HG03175 (cell line): ENCODE measurements around the gene GET4.

ENCODE experiments used
- ATAC-seq: cut with Tn5 transposase; IDR thresholded peaks from one replicate; pipeline ENCODE4 v1.9.1; 2021; ENCODE audit warnings: mild to moderate bottlenecking, moderate library complexity; ENCODE audit not compliant: unreplicated experiment

GET4 gene

GRCh38 chr7:897771-898376 lies 21.5 kb downstream of the GET4 start:
- no peak for ATAC-seq

- ATAC-seq: no peak
These were observed 22.1 kb downstream of the GET4 start for GRCh38 chr7:898460-898854.

GRCh38 chr7:898855-899681 lies 22.7 kb downstream of the GET4 start:
- no peak for ATAC-seq

- ATAC-seq: no peak
These were observed 23.5 kb downstream of the GET4 start for GRCh38 chr7:899806-900205.

GRCh38 chr7:900331-901040 lies 24.1 kb downstream of the GET4 start:
- no peak for ATAC-seq

GRCh38 chr7:901041-901387 lies 24.7 kb downstream of the GET4 start:
- no peak for ATAC-seq

GRCh38 chr7:901388-902154 lies 25.2 kb downstream of the GET4 start:
- no peak for ATAC-seq

GRCh38 chr7:902996-903395 lies 26.6 kb downstream of the GET4 start:
- ATAC-seq: no peak

GRCh38 chr7:903921-904755 lies 27.8 kb downstream of the GET4 start:
- no peak for ATAC-seq

GRCh38 chr7:904847-905246 lies 28.5 kb downstream of the GET4 start:
- no peak for ATAC-seq

- ATAC-seq: no peak
These were observed 30.4 kb downstream of the GET4 start for GRCh38 chr7:906776-907157.

GRCh38 chr7:907158-907980 lies 31.0 kb downstream of the GET4 start:
- ATAC-seq: no peak

GRCh38 chr7:908159-908581 lies 31.8 kb downstream of the GET4 start:
- no peak for ATAC-seq

GRCh38 chr7:908591-909357 lies 32.4 kb downstream of the GET4 start:
- peak; percentile 56 for ATAC-seq

GRCh38 chr7:909358-910329 lies 33.3 kb downstream of the GET4 start:
- no peak for ATAC-seq

GRCh38 chr7:910441-910861 lies 34.1 kb downstream of the GET4 start:
- no peak for ATAC-seq

- ATAC-seq: no peak
These were observed 34.6 kb downstream of the GET4 start for GRCh38 chr7:910931-911431.
